ENCODE data around the gene PREPL. TPM values are rescaled to one million over a fixed set of nuclear protein-coding genes. Genes with fewer than 3 reads are reported as not detected.

The PREPL gene
- total and polyA plus RNA-seq, 9 donors, result 19.5 to 85.5 (median 58.6) TPM

GRCh38 chr2:44362207-44363015 lies 1.1 kb upstream of the PREPL start:
- DNase-seq, result peak; percentile 21 to 51 (median 46)
- Histone ChIP-seq H3K27ac (peak overlapping the region; percentile 88 to 97), H3K4me3 (peak overlapping the region; percentile 95), H3K9me3 (no peaks in the 10 kb centered on the region), H3K36me3 (no peaks in the 10 kb centered on the region), H3K4me1 (ENCODE audit: insufficient read depth) (peaks cover 2% of the 10 kb centered on the region), H3K27me3 (no peaks in the 10 kb centered on the region)
- 1% methylated on average over 32 of the region's 32 CpGs for WGBS, 3 donors
- intact Hi-C loops (cut with DNase I), result no loop called here
- TF ChIP-seq EP300 (IDR thresholded peaks at IDR 0.05), result no peak
- no peak for TF ChIP-seq POLR2A (IDR thresholded peaks at IDR 0.05)
- TF ChIP-seq CTCF (IDR thresholded peaks at IDR 0.05), result no peak

- WGBS, 3 donors, result 1 to 3% (median 1%) methylated on average over 19 of the region's 19 CpGs
- no peak for TF ChIP-seq POLR2A (IDR thresholded peaks at IDR 0.05)
- no peak for TF ChIP-seq EP300 (IDR thresholded peaks at IDR 0.05)
- TF ChIP-seq CTCF (IDR thresholded peaks at IDR 0.05), result no peak
- H3K4me3 ChIP-seq, result peak overlapping the region; percentile 95
- peak in 3 of 5 donors; percentile 23 to 30 (median 25) for DNase-seq
- H3K27ac ChIP-seq, result peak overlapping the region; percentile 88 to 97
- H3K4me1 ChIP-seq (ENCODE audit: insufficient read depth), result peaks cover 2% of the 10 kb centered on the region
- H3K36me3 ChIP-seq, result no peaks in the 10 kb centered on the region
- H3K27me3 ChIP-seq, result no peaks in the 10 kb centered on the region
- H3K9me3 ChIP-seq, result no peaks in the 10 kb centered on the region
- intact Hi-C loops (cut with DNase I), result no loop called here
These were observed 455 bp downstream of the PREPL start for GRCh38 chr2:44360749-44361329.

GRCh38 chr2:44358503-44358902 lies 2.8 kb downstream of the PREPL start:
- WGBS, 3 donors, result 71 to 74% (median 72%) methylated on average over 3 of the region's 3 CpGs
- Histone ChIP-seq H3K27me3 (no peaks in the 10 kb centered on the region), H3K27ac (no peak overlapping the region), H3K36me3 (no peaks in the 10 kb centered on the region), H3K4me3 (no peak overlapping the region), H3K4me1 (ENCODE audit: insufficient read depth) (peaks cover 2% of the 10 kb centered on the region), H3K9me3 (no peaks in the 10 kb centered on the region)
- intact Hi-C loops (cut with DNase I), result no loop called here
- TF ChIP-seq CTCF (IDR thresholded peaks at IDR 0.05), result no peak
- no peak for TF ChIP-seq EP300 (IDR thresholded peaks at IDR 0.05)
- TF ChIP-seq POLR2A (IDR thresholded peaks at IDR 0.05), result no peak
- peak in 2 of 5 donors; percentile 24 to 32 for DNase-seq

- Histone ChIP-seq H3K27ac (no peak overlapping the region), H3K4me3 (no peak overlapping the region), H3K36me3 (no peaks in the 10 kb centered on the region), H3K9me3 (no peaks in the 10 kb centered on the region), H3K4me1 (ENCODE audit: insufficient read depth) (peaks cover 3% of the 10 kb centered on the region), H3K27me3 (no peaks in the 10 kb centered on the region)
- TF ChIP-seq EP300 (IDR thresholded peaks at IDR 0.05) (no peak), CTCF (IDR thresholded peaks at IDR 0.05) (no peak), POLR2A (IDR thresholded peaks at IDR 0.05) (no peak)
- WGBS, 3 donors, result 90 to 96% (median 91%) methylated on average over 6 of the region's 6 CpGs
- intact Hi-C loops (cut with DNase I), result no loop called here
- DNase-seq, result no peak
These were observed 6.5 kb downstream of the PREPL start for GRCh38 chr2:44354761-44355160.
